ENCODE data around the gene ZNF396. TPM values are rescaled to one million over a fixed set of nuclear protein-coding genes. Genes with fewer than 3 reads are reported as not detected.

The ZNF396 gene
- total and polyA plus RNA-seq, 4 donors = 2.4 to 6.7 (median 4.5) TPM

DNA sequence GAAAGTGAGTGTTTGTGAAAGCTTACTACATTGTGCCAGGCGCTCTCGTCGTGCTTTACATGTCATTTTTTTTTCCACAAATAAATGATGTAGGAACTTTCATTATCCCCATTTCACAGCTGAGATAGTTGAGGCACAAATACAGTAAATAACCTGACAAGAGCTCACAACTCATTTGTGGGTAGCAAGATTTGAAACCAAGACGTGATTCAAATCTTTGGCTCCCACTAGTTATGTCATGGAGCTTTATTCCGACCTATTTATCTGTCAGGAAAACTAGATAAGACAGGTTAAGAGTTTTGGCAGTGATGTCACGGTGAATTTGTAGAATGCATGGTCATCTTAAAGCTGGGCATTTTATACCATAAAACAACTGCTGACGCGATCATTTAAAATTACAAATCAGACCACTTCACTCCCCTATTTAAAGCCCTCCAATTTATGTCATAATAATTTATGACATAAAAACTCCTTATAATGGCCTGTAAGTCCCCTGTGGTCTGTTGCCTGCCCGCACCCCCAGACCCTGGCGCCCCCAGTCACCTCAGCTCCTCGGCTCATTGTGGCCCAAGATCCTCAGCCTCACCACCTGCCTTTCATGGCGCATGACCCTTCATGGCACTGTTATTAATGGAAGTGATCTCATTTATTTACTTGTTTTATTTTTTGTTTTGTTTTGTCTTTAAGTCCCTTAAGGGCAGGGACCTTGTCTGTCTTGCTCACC is 32.2 kb downstream of the ZNF396 start:
- TF ChIP-seq, protein P1, sequence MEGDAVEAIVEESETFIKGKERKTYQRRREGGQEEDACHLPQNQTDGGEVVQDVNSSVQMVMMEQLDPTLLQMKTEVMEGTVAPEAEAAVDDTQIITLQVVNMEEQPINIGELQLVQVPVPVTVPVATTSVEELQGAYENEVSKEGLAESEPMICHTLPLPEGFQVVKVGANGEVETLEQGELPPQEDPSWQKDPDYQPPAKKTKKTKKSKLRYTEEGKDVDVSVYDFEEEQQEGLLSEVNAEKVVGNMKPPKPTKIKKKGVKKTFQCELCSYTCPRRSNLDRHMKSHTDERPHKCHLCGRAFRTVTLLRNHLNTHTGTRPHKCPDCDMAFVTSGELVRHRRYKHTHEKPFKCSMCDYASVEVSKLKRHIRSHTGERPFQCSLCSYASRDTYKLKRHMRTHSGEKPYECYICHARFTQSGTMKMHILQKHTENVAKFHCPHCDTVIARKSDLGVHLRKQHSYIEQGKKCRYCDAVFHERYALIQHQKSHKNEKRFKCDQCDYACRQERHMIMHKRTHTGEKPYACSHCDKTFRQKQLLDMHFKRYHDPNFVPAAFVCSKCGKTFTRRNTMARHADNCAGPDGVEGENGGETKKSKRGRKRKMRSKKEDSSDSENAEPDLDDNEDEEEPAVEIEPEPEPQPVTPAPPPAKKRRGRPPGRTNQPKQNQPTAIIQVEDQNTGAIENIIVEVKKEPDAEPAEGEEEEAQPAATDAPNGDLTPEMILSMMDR (IDR thresholded peaks at IDR 0.05; ENCODE audit: control extremely low read depth, extremely low read depth) = no peak
- Histone ChIP-seq H3K9me3 (ENCODE audit: control insufficient read depth in 4 of 4, insufficient read depth in 3 of 4, low read length in 3 of 4) (no peaks in the 10 kb centered on the region), H3K27me3 (ENCODE audit: control insufficient read depth in 3 of 3, insufficient read depth in 3 of 3, low read length in 2 of 3) (no peaks in the 10 kb centered on the region), H3K4me1 (ENCODE audit: control insufficient read depth in 5 of 5, insufficient read depth in 5 of 5, low read length in 5 of 5) (peaks cover 5 to 33% (median 12%) of the 10 kb centered on the region in 5 donors), H3K4me3 (peak overlapping the region; percentile 91), H3K36me3 (ENCODE audit: control insufficient read depth in 4 of 4, insufficient read depth in 4 of 4, low read length in 4 of 4) (peaks cover 3 to 5% (median 4%) of the 10 kb centered on the region in 4 donors), H3K9ac (ENCODE audit: insufficient read depth in 1 of 2, low read length in 2 of 2) (peak overlapping the region; percentile 57 to 87), H3K27ac (ENCODE audit: low read depth in 1 of 2, low read length in 1 of 2) (peak overlapping the region; percentile 97 to 99)
- no peak for ATAC-seq (ENCODE audit: insufficient read depth, low FRiP score)
- WGBS, 2 donors = 49 to 53% methylated on average over 12 of the region's 12 CpGs
- DNase-seq = peak in 1 of 3 donors; percentile 57

DNA sequence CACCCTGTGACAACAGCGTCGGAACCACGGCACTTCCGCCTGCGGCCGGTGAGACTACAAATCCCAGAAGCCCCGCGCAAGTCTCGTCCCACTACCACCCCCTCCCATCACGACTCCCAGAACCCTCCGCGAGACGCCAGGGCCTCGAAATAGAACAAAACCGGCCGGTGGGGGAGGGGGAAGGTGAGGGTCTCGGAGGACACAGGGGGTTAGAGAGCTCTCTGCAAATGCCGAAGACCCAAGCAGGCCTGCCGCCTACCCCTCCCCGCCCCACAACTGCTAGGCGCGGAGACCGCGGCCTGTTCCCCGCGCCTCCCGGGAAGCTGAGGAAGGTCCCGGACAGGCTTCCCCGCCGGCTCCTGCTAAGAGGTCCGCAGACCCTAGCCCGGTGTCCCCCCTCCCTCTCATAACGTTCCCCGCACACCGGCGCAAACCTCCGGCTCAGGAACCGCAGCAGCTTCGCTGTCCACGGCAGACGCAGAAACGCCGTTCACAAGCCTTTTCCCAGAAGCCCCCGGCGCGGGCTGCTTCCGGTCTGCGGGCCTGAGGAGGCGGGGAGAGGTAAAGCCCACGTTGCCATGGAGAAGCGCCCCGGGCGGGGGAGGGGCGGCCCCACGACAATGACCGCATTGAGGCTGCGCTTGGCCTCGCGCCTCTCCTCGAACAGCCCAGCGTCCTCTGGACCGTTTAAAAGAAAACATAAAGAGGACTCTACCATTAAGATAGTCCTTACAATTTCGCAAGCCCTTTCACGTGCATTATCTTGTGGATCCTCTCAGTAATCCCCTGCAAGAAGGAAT is 33.0 kb downstream of the ZNF396 start, which contains the start of gene ZNF24:
TSS of gene ZNF24 (minus strand) at position 485 of the 800 bp plus-strand sequence. CDS start 3,770 bp downstream, outside the sequence.
- Histone ChIP-seq H3K27me3 (ENCODE audit: control insufficient read depth in 3 of 3, insufficient read depth in 3 of 3, low read length in 2 of 3) (no peaks in the 10 kb centered on the region), H3K27ac (ENCODE audit: low read depth in 1 of 2, low read length in 1 of 2) (peak within 1 kb of the TSS; percentile 97 to 99), H3K36me3 (ENCODE audit: control insufficient read depth in 4 of 4, insufficient read depth in 4 of 4, low read length in 4 of 4) (peaks cover 8 to 10% (median 9%) of the 10 kb centered on the region in 4 donors), H3K4me3 (peak within 1 kb of the TSS; percentile 91), H3K4me1 (ENCODE audit: control insufficient read depth in 5 of 5, insufficient read depth in 5 of 5, low read length in 5 of 5) (peaks cover 5 to 33% (median 12%) of the 10 kb centered on the region in 5 donors), H3K9ac (ENCODE audit: insufficient read depth in 1 of 2, low read length in 2 of 2) (peak within 1 kb of the TSS; percentile 92 to 100), H3K9me3 (ENCODE audit: control insufficient read depth in 4 of 4, insufficient read depth in 3 of 4, low read length in 3 of 4) (no peaks in the 10 kb centered on the region)
- TF ChIP-seq, protein P1 (IDR thresholded peaks at IDR 0.05; ENCODE audit: control extremely low read depth, extremely low read depth) = no peak
- WGBS, 2 donors = 0% methylated on average over 63 to 64 of the region's 64 CpGs
- DNase-seq = peak; percentile 98 to 99 (median 98)
- peak; percentile 96 for ATAC-seq (ENCODE audit: insufficient read depth, low FRiP score)

DNA sequence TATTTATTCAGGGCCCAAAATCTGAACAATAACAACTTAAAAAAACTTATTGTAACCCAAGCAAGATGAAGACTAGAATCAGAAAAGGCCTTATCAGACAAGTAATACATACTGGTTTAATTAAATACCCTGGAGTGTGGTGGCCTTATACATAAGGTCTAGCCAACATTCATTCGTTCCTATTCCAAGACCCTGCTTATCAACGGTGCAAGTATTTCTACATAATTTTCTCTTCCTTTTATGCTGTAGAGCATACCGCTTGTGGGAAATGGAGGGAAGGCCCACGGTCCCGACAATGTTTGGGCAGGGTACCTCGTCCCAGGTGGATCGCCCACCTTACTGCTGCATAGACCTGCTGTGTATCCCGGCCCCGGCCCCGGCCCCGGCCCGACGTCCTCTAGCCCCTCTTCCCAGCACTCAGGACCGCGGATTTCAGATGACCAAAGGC is 33.6 kb downstream of the ZNF396 start:
- no peak for ATAC-seq (ENCODE audit: insufficient read depth, low FRiP score)

More for the DNA sequence above, 33.6 kb downstream of the ZNF396 start:
- Histone ChIP-seq H3K9ac (ENCODE audit: insufficient read depth in 1 of 2, low read length in 2 of 2) (peak overlapping the region; percentile 92 to 100), H3K27ac (ENCODE audit: low read depth in 1 of 2, low read length in 1 of 2) (peak overlapping the region; percentile 97 to 99), H3K9me3 (ENCODE audit: control insufficient read depth in 4 of 4, insufficient read depth in 3 of 4, low read length in 3 of 4) (no peaks in the 10 kb centered on the region), H3K27me3 (ENCODE audit: control insufficient read depth in 3 of 3, insufficient read depth in 3 of 3, low read length in 2 of 3) (no peaks in the 10 kb centered on the region), H3K36me3 (ENCODE audit: control insufficient read depth in 4 of 4, insufficient read depth in 4 of 4, low read length in 4 of 4) (peaks cover 11 to 16% (median 15%) of the 10 kb centered on the region in 4 donors), H3K4me1 (ENCODE audit: control insufficient read depth in 5 of 5, insufficient read depth in 5 of 5, low read length in 5 of 5) (peaks cover 5 to 33% (median 12%) of the 10 kb centered on the region in 5 donors), H3K4me3 (peak overlapping the region; percentile 91)
- TF ChIP-seq, protein P1 (IDR thresholded peaks at IDR 0.05; ENCODE audit: control extremely low read depth, extremely low read depth) = no peak
- DNase-seq = no peak
- WGBS, 2 donors = 2 to 3% methylated on average over 15 of the region's 15 CpGs

Data from lung (tissue), 12 donors.